Pancreas (tissue), 10 donors: ENCODE measurements around the gene RNF150. TPM values are rescaled to one million over a fixed set of nuclear protein-coding genes. Genes with fewer than 3 reads are reported as not detected.

Experiments used
- ATAC-seq, 4 donors: fragments of 200-7000 bp; cut with Tn5 transposase; one replicate each; pipeline versions ENCODE4 v1.8.0 to v1.9.1; 2020; ENCODE audit warnings: mild to moderate bottlenecking in 4 of 4, moderate library complexity in 4 of 4
- DNase-seq, 6 donors: peaks; one replicate each; pipeline ENCODE4 v3.0.0-alpha.2; 2020
- FAIRE-seq: peaks from 2 replicates; lab custom pipeline; 2012; peaks lifted over from hg19 to GRCh38; lab: Jason Lieb, UNC
- H3K27ac ChIP-seq, 4 donors: fragments of 200-600 bp; sonication (generic); 1 replicate in 3 of 4; 2 replicates in 1 of 4; pipeline versions ENCODE4 v1.5.0 to v1.8.0; 2020
- H3K27me3 ChIP-seq, 4 donors: fragments of 200-600 bp; one replicate each; pipeline ENCODE4 v1.8.0; 2021
- H3K36me3 ChIP-seq, 3 donors: fragments of 200-600 bp; sonication (generic) in 1 of 3; one replicate each; pipeline versions ENCODE4 v1.5.0 to v1.8.0; 2020 to 2021
- H3K4me1 ChIP-seq, 3 donors: fragments of 200-600 bp; one replicate each; pipeline ENCODE4 v1.8.0; 2021
- H3K4me3 ChIP-seq, 4 donors: fragments of 200-600 bp; sonication (generic) in 2 of 4; one replicate each; pipeline versions ENCODE4 v1.5.0 to v1.8.0; 2020 to 2021
- H3K9me3 ChIP-seq, 4 donors: fragments of 200-600 bp; one replicate each; pipeline ENCODE4 v1.8.0; 2021
- WGBS, 2 donors: extraction: QIAGEN DNeasy Blood & Tissue Kit; methylation state at CpG; one replicate each; pipeline ENCODE4 v1.1.7; 2013; 5-methylcytosine and 5-hydroxymethylcytosine counted together
- intact Hi-C, 3 donors: fragments of 100-400 bp; cut with DNase I; formaldehyde crosslinking; loops; one replicate each; pipeline versions ENCODE4 v1.11.1 to v1.14.2; 2022
- polyA plus RNA-seq, 2 donors: library from polyadenylated mRNA; stranded (reverse); fragments of 200-250 nt; gene quantifications; one replicate each; pipeline ENCODE4 v1.2.3, GENCODE V29; 2013
- total RNA-seq, 6 donors: library from RNA; stranded (reverse); fragmentation: NEBNext Ultra II Directional in 4 of 6; extraction: Animal tissue kit (Norgen Biotek cat#: 25700) in 4 of 6; gene quantifications; one replicate each; pipeline versions ENCODE4 v1.2.1 to v1.2.4, GENCODE V29; 2021 to 2023
- TF ChIP-seq, protein P1 (sequence below), 4 donors: fragments of 200-600 bp; sonication (generic) in 3 of 4; IDR thresholded peaks; one replicate each; pipeline versions ENCODE4 v1.5.0 to v1.8.0; 2021; ENCODE audit warnings: antibody characterized with exemption in 4 of 4
- donor health status: healthy with polysubstance abuse.
- donor health status: DM: no; HTN: no; CAD: no; lungs with moderate emphysema.
- donor health status: DM: no; HTN: no; CAD: no.
- donor health status: control.
- donor health status: control.
- donor health status: Bipolar disorder and iron deficiency.
- donor health status: DM: yes; HTN: yes; CAD: no.
- donor health status: DM: no; HTN: no; CAD: no.
- donor health status: DM: no; HTN: no; CAD: no.
- donor health status: DM: yes; HTN: yes; CAD: no.

Gene RNF150
- total and polyA plus RNA-seq, 8 donors, result 0.53 to 4.1 (median 2.5) TPM

DNA sequence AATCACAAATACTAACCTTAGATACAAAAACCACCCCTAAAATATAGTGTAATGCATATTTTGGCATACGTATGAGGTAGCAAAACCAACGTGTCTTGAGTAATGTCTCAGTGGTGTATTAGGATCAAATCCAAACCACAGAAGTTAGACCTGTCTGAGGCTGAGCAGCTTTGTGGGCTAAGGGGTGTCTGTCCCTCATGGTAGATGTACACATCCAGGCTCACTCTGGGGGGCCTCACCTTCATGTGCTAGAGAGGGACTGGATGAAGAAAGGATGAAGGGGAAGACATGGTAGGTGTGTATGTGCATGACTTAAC, 189.1 kb downstream of the RNF150 start:
- H3K4me1 ChIP-seq, result no peaks in the 10 kb centered on the region
- intact Hi-C loops, result no loop called here
- H3K4me3 ChIP-seq, result no peak overlapping the region
- DNase-seq (no peak), ATAC-seq (no peak), FAIRE-seq (no peak)
- no peaks in the 10 kb centered on the region for H3K36me3 ChIP-seq
- TF ChIP-seq, protein P1, sequence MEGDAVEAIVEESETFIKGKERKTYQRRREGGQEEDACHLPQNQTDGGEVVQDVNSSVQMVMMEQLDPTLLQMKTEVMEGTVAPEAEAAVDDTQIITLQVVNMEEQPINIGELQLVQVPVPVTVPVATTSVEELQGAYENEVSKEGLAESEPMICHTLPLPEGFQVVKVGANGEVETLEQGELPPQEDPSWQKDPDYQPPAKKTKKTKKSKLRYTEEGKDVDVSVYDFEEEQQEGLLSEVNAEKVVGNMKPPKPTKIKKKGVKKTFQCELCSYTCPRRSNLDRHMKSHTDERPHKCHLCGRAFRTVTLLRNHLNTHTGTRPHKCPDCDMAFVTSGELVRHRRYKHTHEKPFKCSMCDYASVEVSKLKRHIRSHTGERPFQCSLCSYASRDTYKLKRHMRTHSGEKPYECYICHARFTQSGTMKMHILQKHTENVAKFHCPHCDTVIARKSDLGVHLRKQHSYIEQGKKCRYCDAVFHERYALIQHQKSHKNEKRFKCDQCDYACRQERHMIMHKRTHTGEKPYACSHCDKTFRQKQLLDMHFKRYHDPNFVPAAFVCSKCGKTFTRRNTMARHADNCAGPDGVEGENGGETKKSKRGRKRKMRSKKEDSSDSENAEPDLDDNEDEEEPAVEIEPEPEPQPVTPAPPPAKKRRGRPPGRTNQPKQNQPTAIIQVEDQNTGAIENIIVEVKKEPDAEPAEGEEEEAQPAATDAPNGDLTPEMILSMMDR (IDR thresholded peaks at IDR 0.05), result no peak
- H3K27me3 ChIP-seq, result no peaks in the 10 kb centered on the region
- H3K27ac ChIP-seq, result no peak overlapping the region
- 78 to 80% methylated on average over 2 of the region's 2 CpGs for WGBS, 2 donors
- H3K9me3 ChIP-seq, result no peaks in the 10 kb centered on the region

DNA sequence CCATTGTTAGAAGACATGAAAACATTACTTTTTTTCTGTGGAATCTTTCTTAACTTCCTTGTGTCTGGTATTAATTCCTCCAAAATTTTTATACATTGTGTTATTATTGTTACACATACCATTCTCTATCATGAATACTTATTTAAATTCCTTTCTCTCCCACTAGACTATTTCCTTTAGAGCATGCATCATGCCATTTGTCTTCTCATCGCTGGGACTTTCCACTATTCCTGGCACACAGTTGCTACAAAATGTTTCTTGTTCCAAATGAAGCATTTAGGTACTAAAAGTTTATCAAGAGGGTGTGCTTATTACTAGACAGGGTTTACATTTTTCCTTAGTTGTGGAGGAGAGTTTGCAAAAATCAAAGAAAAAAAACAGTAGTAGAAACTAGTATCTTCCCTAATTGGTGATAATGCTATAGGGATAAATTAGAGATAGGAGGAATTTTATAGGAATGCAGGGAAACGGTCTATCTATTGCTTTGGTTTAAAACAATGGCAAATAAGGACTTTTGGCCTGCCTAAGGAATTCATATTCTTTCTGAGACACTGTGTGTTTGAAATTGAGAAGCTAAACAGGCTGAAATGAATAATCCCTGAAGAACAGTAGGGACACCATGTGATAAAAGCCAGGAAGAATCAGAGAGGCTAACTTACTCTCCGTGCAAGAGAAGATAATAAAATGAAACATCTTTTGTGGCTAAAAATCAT, 189.6 kb downstream of the RNF150 start:
- intact Hi-C loops, result no loop called here
- WGBS, 2 donors, result 40 to 62% methylated on average over 3 of the region's 3 CpGs
- TF ChIP-seq, protein P1 (IDR thresholded peaks at IDR 0.05), result no peak
- Histone ChIP-seq H3K36me3 (no peaks in the 10 kb centered on the region), H3K4me3 (no peak overlapping the region), H3K4me1 (no peaks in the 10 kb centered on the region), H3K27me3 (no peaks in the 10 kb centered on the region), H3K27ac (no peak overlapping the region), H3K9me3 (no peaks in the 10 kb centered on the region)
- ATAC-seq (no peak), FAIRE-seq (no peak), DNase-seq (no peak)

DNA sequence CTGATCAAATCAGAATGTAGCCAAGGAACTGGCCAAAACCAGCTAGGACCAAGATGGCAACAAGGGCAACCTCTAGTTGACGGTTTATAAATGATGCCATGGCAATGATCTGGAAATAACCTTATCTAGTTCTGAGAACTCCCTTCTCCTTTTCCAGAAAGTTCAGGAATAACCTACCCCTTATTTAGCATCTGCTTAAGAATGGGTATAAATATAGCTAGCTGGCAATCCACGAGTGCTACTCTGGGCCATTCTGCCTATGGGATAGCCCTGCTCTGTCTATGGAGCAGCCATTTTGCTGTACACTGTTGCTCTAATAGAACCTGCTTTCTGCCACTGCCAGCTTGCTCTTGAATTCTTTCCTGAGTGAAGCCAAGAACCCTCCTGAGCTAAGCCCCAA, 192.7 kb downstream of the RNF150 start:
- intact Hi-C loops, result no loop called here
- 93 to 98% methylated on average over 2 of the region's 2 CpGs for WGBS, 2 donors

DNA sequence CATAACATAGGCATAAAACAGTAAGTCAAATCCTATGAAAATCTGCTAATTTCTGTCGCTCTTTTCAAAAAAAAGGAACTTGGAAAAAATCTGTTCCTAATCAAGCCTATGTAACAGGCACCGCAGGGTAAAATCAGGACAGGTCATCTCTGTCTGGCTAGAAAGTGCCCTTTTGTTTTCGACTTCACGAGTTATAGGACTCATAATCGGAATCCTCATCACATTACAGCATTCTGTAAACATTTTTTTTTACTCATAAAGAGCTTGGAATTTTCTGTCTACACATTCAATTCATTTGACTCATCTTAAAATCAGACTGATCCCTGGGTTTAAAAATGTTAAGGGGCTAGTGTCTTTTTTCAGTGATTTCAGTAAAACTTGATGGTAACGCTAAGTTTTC, 195.4 kb downstream of the RNF150 start:
- H3K27me3 ChIP-seq, result no peaks in the 10 kb centered on the region
- H3K9me3 ChIP-seq, result no peaks in the 10 kb centered on the region
- ATAC-seq, result no peak
- no peak for DNase-seq
- H3K4me1 ChIP-seq, result peaks cover 0 to 6% (median 2%) of the 10 kb centered on the region in 3 donors
- no peaks in the 10 kb centered on the region for H3K36me3 ChIP-seq
- TF ChIP-seq, protein P1 (IDR thresholded peaks at IDR 0.05), result no peak
- no peak overlapping the region for H3K27ac ChIP-seq
- 86 to 91% methylated on average over 6 of the region's 6 CpGs for WGBS, 2 donors
- intact Hi-C loops, result no loop called here
- FAIRE-seq, result no peak
- H3K4me3 ChIP-seq, result no peak overlapping the region

More for the DNA sequence above, 192.7 kb downstream of the RNF150 start:
- no peaks in the 10 kb centered on the region for H3K9me3 ChIP-seq
- H3K4me3 ChIP-seq, result no peak overlapping the region
- TF ChIP-seq, protein P1 (IDR thresholded peaks at IDR 0.05), result no peak
- no peaks in the 10 kb centered on the region for H3K36me3 ChIP-seq
- no peak overlapping the region for H3K27ac ChIP-seq
- H3K4me1 ChIP-seq, result peaks cover 0 to under 1% (median 0%) of the 10 kb centered on the region in 3 donors
- no peak for ATAC-seq
- no peak for FAIRE-seq
- no peak for DNase-seq
- no peaks in the 10 kb centered on the region for H3K27me3 ChIP-seq

DNA sequence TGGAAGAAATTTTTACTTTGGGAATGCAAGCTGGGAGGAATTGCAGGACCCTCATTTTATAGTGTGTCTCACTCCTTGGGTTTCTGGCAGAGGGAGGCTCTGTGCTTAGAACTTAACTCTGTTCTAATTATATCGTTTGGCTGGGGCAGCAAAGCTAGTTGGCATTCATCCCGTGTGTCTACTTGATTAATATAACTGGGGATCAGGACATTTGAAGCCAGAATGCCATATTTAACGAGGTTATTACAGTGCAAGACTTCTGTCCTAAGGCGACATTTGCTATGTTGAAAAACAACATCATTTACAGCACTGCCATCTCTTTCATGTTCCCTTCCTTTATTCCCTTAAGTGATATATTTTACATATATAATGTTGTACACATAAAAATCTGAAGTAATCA, 198.0 kb downstream of the RNF150 start:
- DNase-seq, result no peak
- intact Hi-C loops, result no loop called here
- TF ChIP-seq, protein P1 (IDR thresholded peaks at IDR 0.05), result no peak
- FAIRE-seq, result peak; percentile 67
- H3K27ac ChIP-seq, result no peak overlapping the region
- H3K9me3 ChIP-seq, result no peaks in the 10 kb centered on the region
- H3K4me3 ChIP-seq, result no peak overlapping the region
- H3K36me3 ChIP-seq, result no peaks in the 10 kb centered on the region
- peaks cover 0 to 6% (median 2%) of the 10 kb centered on the region in 3 donors for H3K4me1 ChIP-seq
- ATAC-seq, result peak in 2 of 4 donors; percentile 51 to 62
- no peaks in the 10 kb centered on the region for H3K27me3 ChIP-seq
- WGBS, 2 donors, result 12 to 16% methylated on average over 4 of the region's 4 CpGs
